ENCODE results near the gene HOMEZ.

HOMEZ gene

GRCh38 chr14:23307687-23308644, 22.0 kb upstream of the HOMEZ start:
- no peak for DNase-seq (ENCODE audit: low read depth)

- DNase-seq (ENCODE audit: low read depth): no peak
These were observed 21.2 kb upstream of the HOMEZ start for GRCh38 chr14:23307146-23307530.

GRCh38 chr14:23306412-23307145, 20.6 kb upstream of the HOMEZ start, which contains the start of gene BCL2L2:
TSS of gene BCL2L2 (plus strand) at chr14:23306833. CDS start at chr14:23307768, 935 bp downstream.
- DNase-seq (ENCODE audit: low read depth): no peak

GRCh38 chr14:23302290-23303225, 16.6 kb upstream of the HOMEZ start, which contains the start of gene PPP1R3E:
TSS of gene PPP1R3E (minus strand) at chr14:23302859. CDS start at chr14:23302576, 283 bp downstream.
- DNase-seq (ENCODE audit: low read depth): peak; percentile 90

- DNase-seq (ENCODE audit: low read depth): peak; percentile 44
These were observed 16.0 kb upstream of the HOMEZ start for GRCh38 chr14:23301969-23302289.

- peak; percentile 95 for DNase-seq (ENCODE audit: low read depth)
These were observed 15.5 kb upstream of the HOMEZ start for GRCh38 chr14:23301288-23301968.

GRCh38 chr14:23300687-23301223, 14.8 kb upstream of the HOMEZ start:
- DNase-seq (ENCODE audit: low read depth): no peak

GRCh38 chr14:23299986-23300686, 14.2 kb upstream of the HOMEZ start:
- DNase-seq (ENCODE audit: low read depth): no peak

GRCh38 chr14:23299211-23299957, 13.5 kb upstream of the HOMEZ start:
- no peak for DNase-seq (ENCODE audit: low read depth)

GRCh38 chr14:23297611-23298277, 11.8 kb upstream of the HOMEZ start:
- no peak for DNase-seq (ENCODE audit: low read depth)

- DNase-seq (ENCODE audit: low read depth): no peak
These were observed 11.2 kb upstream of the HOMEZ start for GRCh38 chr14:23297096-23297495.

- DNase-seq (ENCODE audit: low read depth): no peak
These were observed 10.3 kb upstream of the HOMEZ start for GRCh38 chr14:23296012-23296777.

GRCh38 chr14:23294734-23295561, 9.0 kb upstream of the HOMEZ start:
- DNase-seq (ENCODE audit: low read depth): peak; percentile 37

GRCh38 chr14:23286902-23287479, 1.1 kb upstream of the HOMEZ start:
- no peak for DNase-seq (ENCODE audit: low read depth)

- no peak for DNase-seq (ENCODE audit: low read depth)
These were observed 357 bp downstream of the HOMEZ start for GRCh38 chr14:23285530-23286019.

- DNase-seq (ENCODE audit: low read depth): no peak
These were observed 1.0 kb downstream of the HOMEZ start for GRCh38 chr14:23284654-23285529.

All from stimulated activated CD4-positive, alpha-beta T cell treated with anti-CD3 and anti-CD28 coated beads, Interleukin-2, amount 100 ng/mL, for 4 hours (primary cell).